Retinal pigment epithelial cell (primary cell): ENCODE measurements around the gene RANBP1.
A peak's percentile ranks its signal among the peaks of the same experiment; 100 is the strongest.

Experiments used
- DNase-seq: peaks from one replicate; pipeline ENCODE4 v3.0.0-alpha.2; 2010; ENCODE audit warnings: low read depth
- H3K4me3 ChIP-seq: 2 replicates; pipeline ENCODE4 v1.5.1; 2011; ENCODE audit warnings: mild to moderate bottlenecking, low read length, control low read depth, moderate library complexity
- CTCF ChIP-seq: conservative IDR thresholded peaks from 2 replicates; pipeline ENCODE4 v1.5.1; 2011; ENCODE audit warnings: low read depth, low read length, control low read depth, inconsistent platforms

RANBP1 gene

GRCh38 chr22:20131859-20132685 is 16.2 kb downstream of the RANBP1 start:
- TF ChIP-seq CTCF, result no peak
- no peak for DNase-seq

GRCh38 chr22:20132686-20133246 is 16.9 kb downstream of the RANBP1 start:
- no peak for DNase-seq
- peak overlapping the region; percentile 69 for H3K4me3 ChIP-seq
- no peak for TF ChIP-seq CTCF

More at GRCh38 chr22:20131859-20132685, 16.2 kb downstream of the RANBP1 start:
- peak overlapping the region; percentile 69 for H3K4me3 ChIP-seq

GRCh38 chr22:20133930-20134549 is 18.1 kb downstream of the RANBP1 start:
- DNase-seq, result no peak
- H3K4me3 ChIP-seq, result no peak overlapping the region
- TF ChIP-seq CTCF, result no peak

- no peak for TF ChIP-seq CTCF
- DNase-seq, result no peak
- no peak overlapping the region for H3K4me3 ChIP-seq
Observed at GRCh38 chr22:20135265-20135664, 19.4 kb downstream of the RANBP1 start.

- no peak overlapping the region for H3K4me3 ChIP-seq
- DNase-seq, result no peak
- TF ChIP-seq CTCF, result no peak
Observed at GRCh38 chr22:20135806-20136602, 20.1 kb downstream of the RANBP1 start.

- TF ChIP-seq CTCF, result no peak
- no peak for DNase-seq
- H3K4me3 ChIP-seq, result no peak overlapping the region
Observed at GRCh38 chr22:20136603-20136873, 20.6 kb downstream of the RANBP1 start.
